ENCODE measurements around the gene HSPB8.

HSPB8 gene

DNA sequence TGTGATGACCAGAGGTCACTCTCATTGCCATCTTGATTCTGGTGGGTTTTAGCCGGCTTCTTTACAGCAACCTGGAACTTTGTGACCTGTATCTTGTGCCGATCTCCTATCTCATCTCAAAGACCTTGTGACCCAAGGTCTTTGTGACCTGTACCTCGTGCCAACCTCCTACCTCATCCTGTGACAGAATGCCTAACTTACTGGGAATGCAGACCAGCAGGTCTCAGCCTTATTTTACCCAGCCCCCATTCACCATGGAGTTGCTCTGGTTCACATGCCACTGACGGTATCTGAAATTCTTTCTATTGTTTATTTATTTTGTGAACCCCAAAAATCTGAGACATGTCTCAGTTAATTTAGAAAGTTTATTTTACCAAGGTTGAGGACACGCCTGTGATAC is 7.4 kb upstream of the HSPB8 start:
- no peak for DNase-seq (ENCODE audit: low spot score)

DNA sequence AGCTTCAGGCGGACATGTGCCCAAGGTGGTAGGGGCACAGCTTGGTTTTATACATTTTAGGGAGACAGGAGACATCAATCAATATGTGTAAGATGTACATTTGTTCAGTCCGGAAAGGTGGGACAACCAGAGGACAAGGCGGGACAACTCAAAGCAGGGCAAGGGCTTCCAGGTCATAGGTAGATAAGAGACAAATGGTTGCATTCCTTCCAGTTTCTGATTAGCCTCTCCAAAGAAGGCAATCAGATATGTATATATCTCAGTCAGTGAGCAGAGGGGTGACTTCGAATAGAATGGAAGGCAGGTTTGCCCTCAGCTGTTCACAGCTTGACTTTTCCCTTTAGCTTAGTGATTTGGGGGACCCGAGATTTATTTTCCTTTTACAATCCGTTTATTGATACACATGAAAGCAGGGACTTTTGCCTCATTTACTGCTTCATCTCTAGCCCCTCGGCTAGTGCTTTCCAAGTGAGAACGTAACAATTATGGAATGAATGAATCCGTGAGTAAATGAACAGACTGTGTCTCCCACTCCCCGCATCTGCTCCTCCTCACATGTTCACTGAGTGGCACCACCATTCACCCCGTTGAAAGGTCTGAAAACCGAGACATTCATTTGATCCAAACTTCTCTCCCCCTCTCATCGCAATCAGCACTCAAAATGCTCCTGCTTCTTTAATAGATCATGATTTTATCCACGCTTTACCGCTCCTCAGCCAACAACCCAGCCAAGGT is 6.9 kb upstream of the HSPB8 start:
- DNase-seq (ENCODE audit: low spot score) = no peak

DNA sequence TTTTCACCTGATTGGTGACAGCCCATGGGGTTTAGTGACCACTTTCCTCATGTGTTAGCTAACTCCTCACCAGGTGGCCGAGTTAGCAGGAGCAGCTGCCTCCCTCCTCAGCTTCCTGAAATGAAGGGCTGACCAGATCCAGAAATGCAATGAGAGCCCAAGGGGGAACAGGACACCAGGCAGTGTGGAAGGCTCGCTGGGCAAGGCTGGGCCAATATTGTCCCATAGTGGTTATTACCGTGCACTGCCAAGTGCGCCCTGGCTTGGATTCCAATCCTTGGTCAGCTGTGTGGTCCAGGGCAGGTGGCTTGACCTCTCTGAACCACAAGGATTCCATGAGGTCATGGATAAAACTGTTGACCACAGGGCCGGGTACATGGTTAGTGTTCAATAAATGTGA is 3.6 kb upstream of the HSPB8 start:
- no peak for DNase-seq (ENCODE audit: low spot score)

DNA sequence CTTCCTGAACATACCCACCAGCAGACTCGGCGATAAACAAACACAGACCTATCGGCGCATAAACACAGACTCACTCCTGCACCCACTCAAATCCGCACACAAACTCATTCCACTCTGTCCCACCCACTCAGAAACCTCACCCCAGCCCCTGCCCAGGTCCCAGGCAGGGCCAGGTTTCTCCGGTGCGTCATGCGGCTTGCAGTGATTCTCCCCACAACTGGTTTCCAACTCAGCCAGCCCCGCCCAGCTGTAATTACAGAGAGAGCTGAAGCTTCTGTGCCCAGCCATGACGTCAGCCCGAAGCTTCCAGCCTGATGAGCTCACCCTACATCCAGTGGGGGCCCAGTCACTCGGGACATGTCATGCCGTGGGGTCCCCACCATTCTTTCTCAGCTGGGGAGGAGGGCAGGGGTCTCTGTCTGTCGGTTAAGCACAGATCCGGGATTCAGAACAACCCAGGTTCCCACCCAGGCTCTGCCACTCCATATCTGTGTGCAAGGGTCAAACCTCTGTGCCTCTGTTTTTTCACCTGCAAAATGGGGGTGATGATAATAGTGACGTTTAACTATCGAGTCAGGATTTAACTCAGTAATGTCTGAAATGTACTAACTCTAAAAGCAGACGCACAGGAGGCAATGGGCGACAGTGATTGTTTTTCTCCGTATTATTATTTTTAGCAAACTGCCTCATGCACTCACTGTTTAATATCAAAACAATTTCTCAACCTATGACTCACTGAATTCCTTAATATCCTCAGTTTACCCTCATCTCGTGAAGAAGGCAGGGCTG is 2.3 kb upstream of the HSPB8 start:
- DNase-seq (ENCODE audit: low spot score) = peak; percentile 37

DNA sequence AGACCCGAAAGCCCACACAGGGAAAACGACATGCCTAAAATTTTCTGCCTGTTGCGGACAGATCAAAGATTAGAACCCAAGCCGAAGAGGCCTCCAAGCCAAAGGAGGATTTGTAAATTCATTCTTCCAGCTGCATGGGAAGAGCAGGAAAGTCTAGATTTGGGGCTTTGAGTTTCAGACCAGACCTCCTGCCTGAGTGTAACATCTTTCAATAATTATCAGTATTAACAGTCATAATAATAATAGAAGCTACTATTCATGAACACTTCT is 1.7 kb upstream of the HSPB8 start:
- no peak for DNase-seq (ENCODE audit: low spot score)

DNA sequence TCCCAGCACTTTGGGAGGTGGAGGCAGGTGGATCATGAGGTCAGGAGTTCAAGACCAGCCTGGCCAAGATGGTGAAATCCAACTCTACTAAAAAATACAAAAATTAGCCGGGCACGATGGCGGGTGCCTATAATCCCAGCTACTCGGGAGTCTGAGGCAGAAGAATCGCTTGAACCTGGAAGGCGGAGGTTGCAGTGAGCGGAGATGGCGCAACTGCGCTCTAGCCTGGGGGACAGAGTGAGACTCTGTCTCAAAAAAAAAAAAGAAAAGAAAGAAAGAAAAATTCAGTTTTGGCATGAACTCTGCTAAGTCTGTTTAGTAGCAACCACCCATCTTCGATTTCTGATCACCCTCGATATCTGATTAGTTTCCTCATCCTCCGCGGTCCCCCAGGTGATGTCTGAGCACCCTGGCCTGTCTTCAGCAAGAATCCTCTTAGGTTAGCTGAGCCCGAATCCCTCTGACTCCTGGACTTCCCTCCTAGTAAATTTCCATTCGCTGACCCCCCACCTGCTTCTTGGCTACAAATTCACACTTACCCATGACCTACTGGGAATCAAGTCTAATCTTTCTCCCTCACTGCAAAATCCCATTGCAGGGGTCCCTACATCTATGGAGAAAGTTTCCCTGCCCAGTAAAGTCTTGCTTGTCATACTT is 879 bp upstream of the HSPB8 start:
- no peak for DNase-seq (ENCODE audit: low spot score)

DNA sequence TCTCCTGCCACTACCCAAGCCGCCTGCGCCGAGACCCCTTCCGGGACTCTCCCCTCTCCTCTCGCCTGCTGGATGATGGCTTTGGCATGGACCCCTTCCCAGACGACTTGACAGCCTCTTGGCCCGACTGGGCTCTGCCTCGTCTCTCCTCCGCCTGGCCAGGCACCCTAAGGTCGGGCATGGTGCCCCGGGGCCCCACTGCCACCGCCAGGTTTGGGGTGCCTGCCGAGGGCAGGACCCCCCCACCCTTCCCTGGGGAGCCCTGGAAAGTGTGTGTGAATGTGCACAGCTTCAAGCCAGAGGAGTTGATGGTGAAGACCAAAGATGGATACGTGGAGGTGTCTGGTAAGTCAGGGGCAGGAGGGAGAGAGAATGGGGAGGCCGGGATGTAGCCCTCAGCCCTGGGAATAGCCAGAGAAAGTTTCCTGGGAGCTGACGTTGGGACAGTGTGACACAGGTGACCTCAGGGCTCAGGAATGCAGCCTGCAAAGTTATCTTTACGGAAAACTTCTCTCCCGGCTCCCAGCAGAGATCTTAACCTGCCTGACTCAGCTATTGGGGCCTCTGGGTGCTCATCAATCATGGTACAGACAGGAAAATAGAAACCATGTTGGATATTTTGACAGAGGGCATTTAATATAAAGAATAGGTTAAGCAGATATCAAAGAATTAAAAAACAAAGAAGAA is 747 bp downstream of the HSPB8 start:
- peak; percentile 39 for DNase-seq (ENCODE audit: low spot score)

DNA sequence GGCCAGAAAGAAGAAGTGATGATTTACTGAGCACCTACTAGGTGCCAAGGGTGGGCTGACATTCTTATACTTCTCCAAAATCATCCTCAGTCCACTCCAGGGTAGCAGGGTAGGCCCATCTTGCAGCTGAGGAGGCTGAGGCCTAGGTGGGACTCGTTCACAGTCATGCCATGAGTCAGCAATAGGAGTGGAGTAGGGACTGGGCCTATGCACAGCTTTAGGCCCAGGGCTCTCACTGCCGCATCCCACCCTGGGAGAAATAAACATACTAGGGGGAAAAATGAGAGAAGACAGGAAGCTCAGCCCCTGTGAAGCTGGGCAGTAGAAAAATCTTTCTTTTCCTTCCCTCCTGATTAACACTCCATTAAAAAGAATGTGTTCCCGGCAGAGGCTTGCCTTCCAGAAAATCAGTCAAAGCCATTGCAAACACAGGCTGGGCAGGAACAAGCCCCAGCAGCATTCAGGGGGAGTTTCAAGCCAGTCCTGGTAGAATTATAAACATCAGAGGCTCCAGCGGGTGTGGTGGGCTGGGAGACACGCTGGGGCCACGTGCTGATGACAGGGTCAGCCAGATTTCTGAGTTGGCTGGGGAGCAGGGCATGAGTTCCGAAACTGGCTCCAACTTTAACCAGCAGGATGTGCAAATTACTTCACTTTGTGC is 1.8 kb downstream of the HSPB8 start:
- no peak for DNase-seq (ENCODE audit: low spot score)

DNA sequence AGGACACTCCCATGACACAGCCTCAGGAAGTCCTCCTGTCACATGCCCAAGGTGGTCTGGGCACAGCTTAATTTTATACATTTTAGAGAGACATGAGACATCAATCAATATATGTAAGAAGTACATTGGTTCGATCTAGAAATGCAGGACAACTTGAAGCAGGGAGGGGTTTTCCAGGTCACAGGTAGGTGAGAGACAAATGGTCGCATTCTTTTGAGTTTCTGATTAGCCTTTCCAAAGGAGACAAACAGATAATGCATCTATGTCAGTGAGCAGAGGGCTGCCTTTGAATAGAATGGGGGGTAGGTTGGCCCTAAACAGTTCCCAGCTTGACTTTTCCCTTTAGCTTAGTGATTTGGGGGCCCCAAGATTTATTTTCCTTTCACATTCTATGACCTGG is 2.5 kb downstream of the HSPB8 start:
- no peak for DNase-seq (ENCODE audit: low spot score)

DNA sequence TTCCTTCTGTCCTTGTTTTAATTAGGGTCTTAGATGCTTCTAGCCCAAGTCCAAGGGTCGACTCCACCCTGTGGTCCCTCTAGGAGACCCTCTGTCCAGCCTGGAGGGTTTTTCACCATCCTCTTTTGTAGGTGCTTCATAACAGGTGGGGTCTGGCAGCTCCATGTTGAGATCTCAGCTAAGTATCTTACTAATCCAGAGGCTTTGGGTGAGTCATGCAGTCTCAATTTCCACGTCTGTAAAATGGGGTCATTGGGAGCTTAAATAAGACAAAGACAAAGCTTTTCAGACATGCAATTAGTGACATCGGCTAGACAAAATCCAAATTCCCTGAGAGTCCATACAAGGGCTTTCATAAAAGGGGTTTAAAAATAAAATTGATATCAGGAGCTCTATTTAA is 3.2 kb downstream of the HSPB8 start:
- no peak for DNase-seq (ENCODE audit: low spot score)

DNA sequence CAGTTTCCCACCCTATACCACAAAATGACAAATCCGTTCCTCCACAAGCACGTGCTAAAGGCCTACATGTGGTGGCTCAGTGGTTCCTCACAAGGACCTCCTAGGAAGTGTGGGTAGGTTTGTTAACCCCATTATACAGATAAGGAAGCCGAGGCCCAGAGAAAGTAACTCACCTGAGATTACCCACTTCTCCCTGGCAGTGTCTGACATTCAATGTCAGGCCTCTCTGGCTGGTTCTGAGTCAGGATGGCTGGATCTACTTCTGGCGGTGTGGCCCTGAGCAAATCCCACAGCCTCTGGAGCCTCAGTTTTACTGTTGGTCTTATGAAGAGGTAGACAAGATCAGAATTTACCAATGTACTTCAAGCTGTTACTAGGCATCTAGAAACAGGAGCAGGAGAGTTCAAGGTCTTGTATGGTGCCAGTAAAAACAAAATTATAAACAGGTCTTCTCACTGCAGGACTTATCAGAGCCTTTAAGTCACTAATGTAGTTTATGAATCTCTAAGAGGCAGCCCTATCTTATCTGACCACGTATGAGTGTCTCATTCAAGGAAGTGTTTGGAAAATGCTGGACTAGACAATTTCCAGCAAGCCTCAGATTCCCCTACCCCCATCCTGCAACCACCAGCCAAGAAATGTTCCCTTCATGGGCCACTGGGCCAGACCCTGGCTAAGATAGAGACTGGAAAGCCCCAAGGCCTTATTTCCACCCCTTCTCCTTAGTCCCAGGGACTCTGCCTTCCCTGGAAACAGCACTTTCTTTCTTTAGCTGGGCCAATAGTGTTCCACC is 4.2 kb downstream of the HSPB8 start:
- no peak for DNase-seq (ENCODE audit: low spot score)

DNA sequence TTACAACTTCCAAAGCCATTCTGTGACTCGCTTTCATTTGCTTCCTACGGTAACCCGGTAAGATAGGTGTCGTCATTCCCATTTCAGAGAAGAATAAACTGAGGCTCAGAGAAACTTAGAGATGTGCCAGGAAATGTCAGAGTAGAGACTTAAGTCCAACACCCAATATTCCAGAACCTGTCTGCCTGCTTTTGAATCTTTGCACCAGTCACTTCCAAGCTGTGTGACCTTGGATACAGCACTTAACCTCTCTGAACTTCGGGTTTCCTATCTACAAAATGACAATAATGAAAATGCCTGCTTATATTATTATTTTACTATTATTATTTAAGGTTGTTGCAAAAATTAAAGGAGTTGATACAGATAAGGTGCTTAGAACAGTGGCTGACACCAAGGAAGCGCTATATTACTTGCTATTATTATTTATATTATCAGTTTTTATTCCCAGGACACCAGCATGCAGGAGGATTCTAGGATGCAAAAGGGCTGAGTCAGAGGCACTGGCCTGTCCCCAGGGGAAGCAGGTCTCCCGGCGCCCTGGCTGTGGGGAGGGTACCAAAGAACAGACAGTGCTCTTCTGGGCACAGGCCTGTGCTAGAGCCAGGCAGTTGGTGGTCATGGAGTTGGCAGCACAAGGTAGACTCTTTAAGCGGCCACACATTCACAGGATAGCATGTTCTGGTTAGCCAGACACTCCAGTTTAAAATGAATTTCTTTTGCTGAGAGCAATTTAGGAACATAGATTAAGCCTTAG is 5.4 kb downstream of the HSPB8 start:
- DNase-seq (ENCODE audit: low spot score) = no peak

DNA sequence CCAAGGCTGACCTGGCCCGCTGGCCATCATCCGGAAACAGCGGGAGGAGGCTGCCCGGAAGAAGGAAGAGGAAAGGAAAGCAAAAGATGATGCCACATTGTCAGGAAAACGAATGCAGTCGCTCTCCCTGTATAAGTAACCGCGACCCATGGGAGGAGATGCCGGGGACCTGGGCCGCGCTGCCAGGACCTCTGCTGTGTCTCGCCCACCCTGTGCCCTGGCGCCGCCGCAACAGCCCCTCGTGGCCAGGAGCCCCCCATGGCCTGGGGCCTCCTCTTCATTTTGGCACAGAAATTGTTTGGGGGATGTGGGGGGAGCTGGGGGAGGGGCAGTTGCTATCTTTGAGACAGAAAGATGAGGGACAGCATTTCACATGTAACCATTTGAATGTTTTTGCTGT is 16.5 kb downstream of the HSPB8 start:
- no peak for DNase-seq (ENCODE audit: low spot score)

DNA sequence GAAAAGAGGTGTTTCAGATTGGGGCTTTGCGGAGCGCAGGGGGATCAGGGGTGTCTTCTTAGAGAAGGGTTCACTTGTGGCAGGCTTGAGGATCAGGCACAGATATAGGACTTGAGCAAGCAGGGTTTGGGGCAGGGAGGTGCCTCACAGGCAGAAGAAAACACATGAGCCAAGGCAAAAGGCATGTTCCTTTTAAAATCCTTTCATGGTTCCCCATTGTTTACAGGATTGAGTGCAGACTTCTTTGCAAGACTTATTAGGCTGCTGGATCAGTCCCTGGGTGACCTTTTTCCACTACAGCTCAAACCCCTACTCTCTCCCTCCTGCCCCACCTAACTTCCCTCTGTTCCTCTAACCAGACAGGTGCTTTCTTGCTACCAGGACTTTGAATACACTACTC is 19.7 kb downstream of the HSPB8 start:
- DNase-seq (ENCODE audit: low spot score) = no peak

DNA sequence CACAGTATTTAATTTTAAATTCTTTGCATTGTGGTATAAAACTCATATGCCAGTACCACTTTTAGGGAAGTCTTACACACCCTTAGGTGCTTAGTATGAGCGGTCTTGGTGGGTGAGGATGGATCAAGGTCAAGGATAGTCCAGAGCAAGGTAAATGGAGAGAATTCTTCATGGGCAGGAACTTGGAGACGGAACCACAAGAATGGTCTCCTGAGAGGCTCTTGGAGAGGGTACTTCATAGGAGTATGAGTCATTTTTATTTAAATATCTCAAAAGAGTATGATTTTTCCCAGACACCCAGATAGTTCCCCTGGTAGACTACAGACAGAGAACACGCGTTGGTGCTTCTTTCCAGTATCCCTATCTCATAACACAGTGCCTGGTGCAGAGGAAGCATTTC is 21.9 kb downstream of the HSPB8 start:
- no peak for DNase-seq (ENCODE audit: low spot score)

DNA sequence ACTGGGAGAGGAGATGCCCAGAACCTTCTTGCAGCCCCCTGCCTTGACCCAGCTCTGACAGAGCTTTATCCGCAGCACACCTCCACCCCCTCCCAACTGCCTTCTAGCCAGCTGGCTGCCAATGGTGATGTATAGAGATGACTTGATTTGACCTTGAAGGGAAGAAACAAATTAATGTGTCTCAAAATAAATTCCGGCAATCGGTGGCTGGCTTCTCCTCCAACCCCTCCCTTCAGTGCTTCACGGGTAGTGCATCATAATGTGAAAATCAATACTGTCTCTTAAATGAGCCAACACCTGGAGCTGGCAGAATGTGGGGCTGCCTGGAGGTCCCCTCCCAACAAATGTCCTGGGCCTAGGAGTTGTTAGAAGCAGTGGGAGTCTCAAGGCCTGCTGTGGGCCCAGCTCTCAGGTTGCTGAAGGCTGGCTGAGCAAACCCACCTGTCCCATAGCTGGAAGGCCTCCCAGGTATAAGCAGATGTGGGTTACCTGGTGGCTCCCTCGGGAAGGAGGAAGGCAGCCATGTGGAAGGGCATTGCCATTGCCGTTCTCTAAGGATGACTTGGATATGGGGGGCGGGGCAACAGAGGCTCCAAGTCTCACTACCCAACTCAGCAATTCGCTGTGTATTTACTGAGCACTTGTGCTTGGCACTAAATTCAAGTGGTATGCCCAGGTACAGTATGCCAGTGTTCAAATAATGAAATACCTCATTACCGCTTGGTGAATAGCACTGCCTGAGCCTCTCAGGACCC is 23.2 kb downstream of the HSPB8 start:
- DNase-seq (ENCODE audit: low spot score) = no peak

DNA sequence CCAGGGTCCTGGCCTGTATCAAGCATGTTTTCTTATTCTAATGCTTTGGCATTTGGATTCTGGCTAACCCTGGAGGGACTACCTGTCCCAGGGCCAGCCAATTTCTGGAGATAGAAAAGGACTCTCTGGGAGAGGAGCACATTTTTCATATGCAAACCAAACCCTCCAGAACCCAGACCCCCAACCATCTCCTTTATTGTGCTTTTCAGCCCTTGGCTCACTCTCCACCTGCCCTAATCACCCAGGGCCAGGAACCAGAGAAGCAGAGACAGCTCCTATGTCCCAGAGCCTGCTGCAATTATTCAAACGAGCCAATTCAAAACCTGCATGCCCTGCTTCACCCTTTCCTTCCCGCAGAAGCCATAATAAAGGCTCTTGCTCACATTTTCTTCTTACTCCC is 23.8 kb downstream of the HSPB8 start:
- DNase-seq (ENCODE audit: low spot score) = no peak

DNA sequence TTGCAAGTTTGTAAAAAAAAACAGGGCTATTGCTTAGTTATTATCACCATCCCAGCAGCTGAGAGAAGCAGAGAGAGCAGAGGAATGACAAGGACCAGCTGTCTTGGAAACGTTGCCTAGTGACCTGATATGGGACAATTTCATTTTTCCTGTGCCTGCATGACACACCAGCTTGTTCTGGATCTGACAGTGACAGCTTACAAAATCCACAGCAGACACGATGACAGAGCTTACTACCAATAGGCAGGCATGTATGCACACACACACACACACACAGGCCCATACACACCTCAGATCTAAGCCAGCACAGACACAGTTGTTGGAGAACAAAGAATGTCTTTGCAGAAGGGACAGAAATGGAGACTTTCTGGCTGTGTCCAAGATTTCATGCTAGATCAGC is 25.4 kb downstream of the HSPB8 start:
- no peak for DNase-seq (ENCODE audit: low spot score)

DNA sequence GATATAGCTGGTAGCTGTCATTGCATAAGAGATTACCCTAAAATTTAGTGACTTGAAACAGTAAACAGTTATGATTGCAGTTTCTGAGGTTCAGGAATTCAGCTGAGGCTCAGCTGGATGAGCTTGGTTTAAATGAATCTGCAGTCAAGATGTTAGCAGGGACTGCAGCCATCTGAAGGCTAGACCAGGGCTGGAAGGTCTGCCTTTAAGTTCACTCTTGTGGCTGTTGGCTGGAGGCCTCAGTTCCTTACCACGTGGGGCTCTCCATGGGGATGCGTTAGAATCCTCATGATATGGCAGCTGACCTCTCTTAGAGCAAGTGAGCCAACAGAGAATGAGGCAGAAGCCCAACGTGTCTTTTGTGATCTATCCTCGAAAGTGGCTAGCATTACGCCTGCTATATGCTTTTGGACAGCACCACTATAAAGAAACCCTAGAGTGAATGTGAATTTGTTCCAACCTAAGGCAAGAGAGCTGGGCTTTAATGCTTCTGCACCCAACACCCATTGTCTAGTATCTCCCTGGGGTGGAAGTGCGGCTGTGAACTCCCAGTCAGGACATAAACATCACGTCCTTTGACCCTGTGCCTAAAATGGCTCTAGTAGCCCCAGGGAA is 26.0 kb downstream of the HSPB8 start:
- DNase-seq (ENCODE audit: low spot score) = no peak

All from LoVo (cell line).